GM10266 (cell line): Measurements from ENCODE around the gene RTN1.
A peak's percentile ranks its signal among the peaks of the same experiment; 100 is the strongest.

Experiments
- DNase-seq: peaks from one replicate; pipeline ENCODE4 v3.0.0; 2012; ENCODE audit errors: extremely low spot score
- TF ChIP-seq, protein P1 (sequence below): IDR thresholded peaks from 2 replicates; pipeline ENCODE4 v1.5.1; 2012; ENCODE audit warnings: mild to moderate bottlenecking, low read depth; ENCODE audit not compliant: control insufficient read depth, insufficient read depth; ENCODE audit errors: missing control alignments

Gene RTN1

DNA sequence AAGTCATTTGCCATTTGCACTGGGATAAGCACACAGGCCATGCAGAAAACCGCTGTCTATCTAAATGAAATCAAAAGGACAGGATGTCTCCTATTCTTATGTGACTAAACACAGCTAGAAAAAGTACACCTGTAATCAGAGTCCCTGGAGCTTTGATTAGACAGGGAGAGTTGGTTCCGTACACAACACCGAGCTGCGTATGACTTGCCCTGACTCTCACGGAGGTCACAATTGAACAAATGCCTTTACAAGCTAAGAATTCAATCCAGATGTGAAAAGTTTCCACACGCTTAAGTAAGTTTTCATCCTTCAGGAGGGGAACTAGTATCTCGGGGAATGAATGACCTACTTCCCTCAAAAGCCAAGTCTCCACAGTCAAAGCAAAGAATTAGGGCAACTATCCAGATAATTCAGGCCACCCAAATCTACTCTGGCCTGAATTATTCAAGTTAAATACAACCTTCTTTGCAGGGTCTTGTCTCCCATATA, 67.5 kb downstream of the RTN1 start:
- TF ChIP-seq, protein P1, sequence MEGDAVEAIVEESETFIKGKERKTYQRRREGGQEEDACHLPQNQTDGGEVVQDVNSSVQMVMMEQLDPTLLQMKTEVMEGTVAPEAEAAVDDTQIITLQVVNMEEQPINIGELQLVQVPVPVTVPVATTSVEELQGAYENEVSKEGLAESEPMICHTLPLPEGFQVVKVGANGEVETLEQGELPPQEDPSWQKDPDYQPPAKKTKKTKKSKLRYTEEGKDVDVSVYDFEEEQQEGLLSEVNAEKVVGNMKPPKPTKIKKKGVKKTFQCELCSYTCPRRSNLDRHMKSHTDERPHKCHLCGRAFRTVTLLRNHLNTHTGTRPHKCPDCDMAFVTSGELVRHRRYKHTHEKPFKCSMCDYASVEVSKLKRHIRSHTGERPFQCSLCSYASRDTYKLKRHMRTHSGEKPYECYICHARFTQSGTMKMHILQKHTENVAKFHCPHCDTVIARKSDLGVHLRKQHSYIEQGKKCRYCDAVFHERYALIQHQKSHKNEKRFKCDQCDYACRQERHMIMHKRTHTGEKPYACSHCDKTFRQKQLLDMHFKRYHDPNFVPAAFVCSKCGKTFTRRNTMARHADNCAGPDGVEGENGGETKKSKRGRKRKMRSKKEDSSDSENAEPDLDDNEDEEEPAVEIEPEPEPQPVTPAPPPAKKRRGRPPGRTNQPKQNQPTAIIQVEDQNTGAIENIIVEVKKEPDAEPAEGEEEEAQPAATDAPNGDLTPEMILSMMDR = no peak
- DNase-seq = no peak

DNA sequence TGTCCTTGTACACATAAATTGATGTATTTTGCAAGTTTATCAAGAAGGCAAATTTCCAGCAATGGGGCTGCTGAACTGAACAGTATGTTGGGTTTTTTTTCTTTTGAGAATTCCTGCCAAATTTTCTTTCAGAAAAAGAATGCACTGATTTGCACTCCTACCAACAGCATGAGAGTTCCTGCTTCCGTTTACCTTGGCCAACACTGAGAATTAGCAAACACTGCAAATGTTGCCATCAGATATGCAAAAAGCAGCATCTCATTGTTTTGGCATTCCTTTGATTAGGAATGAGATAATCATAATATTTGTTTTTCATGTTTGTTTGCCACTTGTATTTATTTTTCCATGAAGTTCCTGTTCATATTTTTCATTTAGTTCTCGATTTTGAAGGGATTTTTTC, 82.4 kb downstream of the RTN1 start:
- DNase-seq = no peak
- TF ChIP-seq, protein P1 = no peak

DNA sequence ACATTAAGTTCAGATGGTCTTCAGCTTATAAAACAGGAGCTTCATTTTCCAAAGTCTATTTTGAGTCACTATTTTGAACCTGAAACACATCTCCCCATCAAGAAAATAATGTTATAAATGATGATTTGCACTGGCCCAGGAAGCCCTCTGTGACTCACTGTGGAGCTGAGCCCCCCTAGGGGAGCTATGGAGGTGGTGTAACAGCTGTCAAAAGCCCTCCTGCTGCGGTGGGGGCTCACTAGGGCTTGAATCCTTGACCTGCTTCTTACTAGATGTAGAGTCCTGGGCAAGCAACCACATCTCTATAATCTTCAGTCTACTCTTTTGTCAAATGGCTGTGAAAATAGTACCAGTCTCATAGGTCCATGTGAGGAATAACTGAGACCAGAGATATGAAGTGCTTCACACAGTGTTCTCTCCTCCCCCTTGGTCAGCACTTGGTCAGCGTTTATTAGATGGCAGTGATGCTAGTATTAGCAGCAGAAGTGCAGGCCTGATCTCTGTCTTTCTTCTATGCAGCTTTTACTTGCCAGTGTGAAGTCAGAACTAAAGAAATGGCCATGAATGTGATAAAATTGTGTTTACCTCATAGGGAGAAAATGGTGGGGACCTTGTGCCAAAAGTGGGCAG, 83.4 kb downstream of the RTN1 start:
- TF ChIP-seq, protein P1 = no peak
- no peak for DNase-seq

DNA sequence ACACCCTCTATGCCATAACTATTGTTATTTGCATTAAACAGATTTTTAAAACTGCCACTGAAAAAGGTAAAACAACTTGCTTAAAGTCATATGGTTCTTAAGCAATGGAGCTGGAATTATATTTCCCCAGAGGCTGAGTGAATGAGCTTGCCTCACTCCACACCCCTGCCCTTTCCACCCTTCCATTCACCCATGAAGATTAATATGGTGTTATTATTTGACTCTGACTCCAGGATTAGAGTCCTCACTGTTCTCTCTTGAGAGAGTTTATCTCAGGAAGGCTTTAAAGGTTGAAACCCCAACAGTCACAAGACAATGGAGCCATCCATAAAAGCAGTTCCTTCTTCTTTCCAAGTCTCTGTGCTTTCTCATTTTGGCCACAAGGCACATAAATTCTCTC, 84.9 kb downstream of the RTN1 start:
- TF ChIP-seq, protein P1 = no peak

DNA sequence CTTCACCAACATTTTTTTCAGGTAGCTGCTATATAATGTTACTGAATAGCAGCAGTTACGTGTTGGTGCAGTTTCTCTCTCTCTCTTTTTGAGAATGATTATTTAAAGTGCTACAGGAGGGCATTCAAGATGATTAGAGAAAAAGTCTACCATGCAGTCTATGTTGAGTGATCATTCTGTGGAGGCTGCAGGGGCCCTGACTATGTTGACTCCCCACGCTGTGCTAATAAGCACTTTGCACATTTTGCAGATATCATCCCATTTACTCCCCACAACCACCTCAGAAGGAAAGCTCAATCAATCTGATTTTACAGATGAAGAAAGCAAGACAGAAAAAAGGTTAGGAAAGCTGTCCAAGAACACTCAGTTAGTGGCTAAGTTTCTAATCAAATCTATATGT, 87.8 kb downstream of the RTN1 start:
- TF ChIP-seq, protein P1 = no peak

More for the DNA sequence above, 84.9 kb downstream of the RTN1 start:
- DNase-seq = no peak

DNA sequence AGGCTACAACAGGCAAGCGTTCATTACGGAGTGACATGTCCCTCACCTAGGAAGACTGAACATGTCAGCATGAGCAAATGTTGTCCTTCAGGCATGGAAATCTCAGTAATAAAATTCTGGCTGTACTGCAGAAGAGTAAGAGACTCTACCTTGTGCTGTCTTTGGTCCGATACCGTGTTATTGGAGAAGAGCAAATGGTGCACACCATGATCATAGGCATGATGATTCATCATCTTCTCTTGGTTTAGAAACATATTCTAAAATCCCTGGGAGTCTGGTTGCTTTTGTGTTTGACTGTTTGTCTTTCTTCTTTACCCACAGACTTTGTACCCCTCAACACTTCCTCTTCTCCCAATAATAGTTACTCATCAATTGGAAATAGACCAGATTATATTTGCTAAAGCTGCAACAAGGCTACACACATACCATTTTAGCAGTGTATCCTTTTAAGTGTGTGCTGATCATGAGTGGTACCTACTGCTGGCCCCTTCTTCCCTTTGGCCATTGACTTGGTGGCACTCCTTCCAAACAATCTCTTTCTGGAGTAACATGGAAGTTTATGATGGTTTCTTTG, 93.5 kb downstream of the RTN1 start:
- no peak for DNase-seq
- TF ChIP-seq, protein P1 = no peak

More for the DNA sequence above, 87.8 kb downstream of the RTN1 start:
- no peak for DNase-seq

DNA sequence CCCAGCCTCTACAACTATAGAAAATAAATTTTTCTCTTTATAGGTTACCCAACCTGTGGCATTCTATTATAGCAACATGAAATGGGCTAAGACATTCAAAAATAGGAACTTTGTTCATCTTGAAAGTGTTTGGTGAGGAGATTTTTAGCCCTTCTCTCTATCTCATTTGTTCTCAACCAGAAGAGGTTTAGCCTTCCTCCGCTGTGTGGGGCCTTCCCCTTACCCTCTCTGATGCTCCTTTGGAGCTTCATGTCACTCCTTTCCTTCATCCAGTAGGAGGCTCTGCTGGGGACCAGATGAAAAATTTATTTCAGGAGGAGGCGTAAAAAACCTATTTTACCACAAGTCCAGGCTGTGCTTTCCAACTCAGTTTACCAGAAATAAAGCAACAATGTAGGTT, 94.1 kb downstream of the RTN1 start:
- TF ChIP-seq, protein P1 = peak; percentile 6

More for the DNA sequence above, 94.1 kb downstream of the RTN1 start:
- DNase-seq = no peak
